ENCODE results near the gene DNAH1.

Gene DNAH1

DNA sequence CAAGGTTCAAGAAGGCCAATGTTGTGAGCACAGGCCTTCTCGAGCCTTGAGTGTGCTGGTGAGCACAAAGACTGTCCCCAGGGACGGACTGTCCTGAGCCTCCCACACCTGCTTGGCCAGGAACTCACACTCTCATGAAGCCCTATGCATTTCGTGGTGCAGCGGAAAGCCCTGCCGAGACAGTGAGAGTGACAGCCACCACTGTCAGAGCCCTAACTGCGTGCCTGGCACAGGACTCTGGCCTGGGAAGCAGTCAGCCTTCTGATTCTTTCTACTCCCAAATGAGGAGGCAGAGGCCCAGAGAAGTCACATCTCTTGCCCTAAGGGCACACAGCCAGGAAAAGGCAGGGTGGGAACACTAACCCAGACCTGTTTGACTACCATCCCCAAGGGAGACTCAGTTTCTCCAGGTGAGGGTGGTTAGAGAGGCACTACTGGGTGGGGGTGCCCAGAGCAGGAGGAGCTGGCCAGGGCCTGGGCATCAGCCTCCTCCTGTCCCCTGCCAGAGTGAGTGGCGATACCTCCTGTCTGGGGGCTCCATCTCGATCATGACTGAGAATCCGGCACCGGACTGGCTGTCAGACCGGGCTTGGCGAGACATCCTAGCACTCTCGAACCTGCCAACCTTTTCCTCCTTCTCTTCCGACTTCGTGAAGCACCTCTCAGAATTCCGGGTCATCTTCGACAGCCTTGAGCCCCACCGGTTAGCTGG is 78.0 kb downstream of the DNAH1 start:
- no peak for DNase-seq

DNA sequence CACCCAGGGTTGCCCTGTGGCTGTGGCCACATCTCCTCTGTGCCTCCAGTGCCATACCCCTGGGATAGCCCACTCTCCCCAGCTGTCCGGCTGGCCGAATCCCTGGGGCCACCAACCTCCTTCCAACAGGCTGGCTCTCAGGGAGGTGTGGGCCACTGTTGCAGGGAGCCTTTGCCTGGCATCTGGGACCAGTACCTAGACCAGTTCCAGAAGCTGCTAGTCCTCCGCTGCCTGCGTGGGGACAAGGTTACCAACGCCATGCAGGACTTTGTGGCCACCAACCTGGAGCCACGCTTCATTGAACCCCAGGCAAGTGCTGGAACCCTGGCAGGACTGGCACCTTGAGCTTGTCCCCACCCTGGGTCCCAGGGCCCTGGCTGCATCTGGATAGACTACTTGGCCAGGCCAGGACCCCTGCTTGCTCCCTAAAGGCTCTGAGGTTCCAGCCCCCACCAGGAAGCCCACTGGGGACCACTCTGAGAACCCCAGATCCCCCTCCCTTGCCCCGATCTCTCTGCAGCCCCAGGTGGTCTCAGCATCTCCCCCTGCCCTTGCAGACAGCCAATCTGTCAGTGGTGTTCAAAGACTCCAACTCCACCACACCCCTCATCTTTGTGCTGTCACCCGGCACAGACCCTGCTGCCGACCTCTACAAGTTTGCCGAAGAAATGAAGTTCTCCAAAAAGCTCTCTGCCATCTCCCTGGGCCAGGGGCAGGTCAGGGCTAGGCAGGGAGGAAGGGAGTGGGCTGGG is 78.8 kb downstream of the DNAH1 start:
- DNase-seq = no peak

DNA sequence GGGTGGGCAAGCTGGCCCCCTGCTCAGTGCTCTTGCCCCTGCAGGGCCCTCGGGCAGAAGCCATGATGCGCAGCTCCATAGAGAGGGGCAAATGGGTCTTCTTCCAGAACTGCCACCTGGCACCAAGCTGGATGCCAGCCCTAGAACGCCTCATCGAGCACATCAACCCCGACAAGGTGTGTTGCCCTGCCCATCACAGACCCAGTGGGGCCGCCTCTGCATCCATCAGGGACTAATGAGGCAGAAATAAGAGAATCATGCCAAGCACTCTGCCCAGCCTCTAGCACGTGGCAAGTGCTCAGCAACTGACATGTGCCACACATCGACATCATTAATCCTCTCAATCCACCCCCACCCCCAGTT is 79.4 kb downstream of the DNAH1 start:
- DNase-seq = no peak

- DNase-seq = no peak
Measured at GRCh38 chr3:52396011-52396906, 80.1 kb downstream of the DNAH1 start.

- no peak for DNase-seq
Measured at GRCh38 chr3:52396907-52397591, 80.9 kb downstream of the DNAH1 start.

DNA sequence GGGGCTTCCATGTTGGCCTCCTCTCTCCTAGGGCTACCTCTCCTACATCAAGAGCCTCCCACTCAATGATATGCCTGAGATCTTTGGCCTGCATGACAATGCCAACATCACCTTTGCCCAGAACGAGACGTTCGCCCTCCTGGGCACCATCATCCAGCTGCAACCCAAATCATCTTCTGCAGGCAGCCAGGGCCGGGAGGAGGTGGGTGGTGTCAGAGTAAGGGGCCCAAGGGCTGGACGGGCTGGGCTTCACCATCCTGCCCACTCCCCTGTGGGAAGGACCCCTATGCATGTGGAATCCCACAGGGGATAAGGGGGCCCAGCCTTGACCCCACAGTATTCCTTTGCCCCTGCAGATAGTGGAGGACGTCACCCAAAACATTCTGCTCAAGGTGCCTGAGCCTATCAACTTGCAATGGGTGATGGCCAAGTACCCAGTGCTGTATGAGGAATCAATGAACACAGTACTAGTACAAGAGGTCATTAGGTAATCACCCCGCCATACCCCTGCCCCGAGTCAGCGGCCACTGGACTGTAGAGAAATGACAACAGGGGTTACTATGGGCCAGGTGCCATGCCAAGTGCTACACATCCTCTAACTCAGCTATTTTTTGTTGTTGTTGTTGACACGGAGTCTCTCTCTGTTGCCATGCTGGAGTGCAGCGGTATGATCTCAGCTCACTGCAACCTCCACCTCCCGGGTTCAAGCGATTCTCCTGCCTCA is 81.7 kb downstream of the DNAH1 start:
- no peak for DNase-seq

DNA sequence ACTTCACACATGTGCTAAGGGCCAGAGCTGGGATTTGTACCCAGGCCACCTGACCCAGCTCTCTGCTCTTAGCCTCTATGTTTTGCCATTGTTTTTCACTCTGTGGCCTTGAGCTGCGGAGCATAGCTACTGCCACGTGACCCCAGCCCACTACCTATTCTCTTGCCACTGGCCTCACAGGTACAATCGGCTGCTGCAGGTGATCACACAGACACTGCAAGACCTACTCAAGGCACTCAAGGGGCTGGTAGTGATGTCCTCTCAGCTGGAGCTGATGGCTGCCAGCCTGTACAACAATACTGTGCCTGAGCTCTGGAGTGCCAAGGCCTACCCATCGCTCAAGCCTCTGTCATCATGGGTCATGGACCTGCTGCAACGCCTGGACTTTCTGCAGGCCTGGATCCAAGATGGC is 82.6 kb downstream of the DNAH1 start:
- no peak for DNase-seq

GRCh38 chr3:52399131-52399530 is 83.0 kb downstream of the DNAH1 start:
- no peak for DNase-seq

GRCh38 chr3:52399593-52399992 is 83.5 kb downstream of the DNAH1 start:
- no peak for DNase-seq

GRCh38 chr3:52400275-52400793 is 84.2 kb downstream of the DNAH1 start:
- DNase-seq = no peak

DNA sequence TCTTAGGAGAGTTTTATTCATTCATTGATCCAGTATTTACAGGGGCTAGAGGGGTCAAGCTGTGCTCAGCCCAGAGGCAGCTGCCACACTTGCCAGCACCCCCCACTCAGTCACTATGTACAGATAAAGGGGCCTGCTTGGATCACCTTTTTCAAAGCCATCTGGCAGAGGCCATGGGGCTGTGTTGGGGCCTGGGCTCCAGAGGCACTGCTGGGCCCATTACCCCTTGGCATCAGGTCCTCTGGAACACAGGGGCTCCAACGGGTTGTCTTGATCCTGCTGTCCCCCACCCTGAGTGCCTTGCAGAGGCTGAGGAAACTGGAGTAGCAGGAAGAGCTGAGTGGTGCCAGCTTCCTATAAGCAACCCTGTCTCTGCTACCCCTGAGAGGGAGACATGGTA is 84.9 kb downstream of the DNAH1 start:
- no peak for DNase-seq

GRCh38 chr3:52401551-52401950 is 85.4 kb downstream of the DNAH1 start:
- no peak for DNase-seq

DNA sequence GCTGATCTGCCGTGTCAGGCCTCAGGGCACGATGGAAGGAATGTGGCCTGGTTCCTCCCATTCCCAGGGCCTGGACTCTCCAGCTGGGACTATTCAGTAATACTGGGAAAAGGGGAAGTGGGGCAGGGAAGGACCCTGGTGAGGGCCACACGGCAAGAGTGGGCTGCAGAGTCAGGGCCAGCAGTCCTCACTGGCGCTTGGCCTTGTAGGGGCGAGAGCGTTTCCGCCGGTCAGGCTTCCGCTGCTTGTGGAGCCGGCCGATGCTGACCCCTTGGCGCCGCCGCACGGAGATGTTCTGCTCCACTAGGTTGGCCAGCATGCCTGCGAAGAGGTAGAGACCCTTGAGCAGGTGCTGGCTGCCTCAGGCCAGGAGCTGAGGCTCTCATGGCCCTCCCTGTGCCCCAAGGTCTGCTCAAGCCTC is 86.0 kb downstream of the DNAH1 start:
- DNase-seq = no peak

- no peak for DNase-seq
Measured at GRCh38 chr3:52402706-52403270, 86.7 kb downstream of the DNAH1 start.

GRCh38 chr3:52403271-52403841 is 87.2 kb downstream of the DNAH1 start:
- no peak for DNase-seq

GRCh38 chr3:52403955-52404354 is 87.8 kb downstream of the DNAH1 start:
- no peak for DNase-seq

DNA sequence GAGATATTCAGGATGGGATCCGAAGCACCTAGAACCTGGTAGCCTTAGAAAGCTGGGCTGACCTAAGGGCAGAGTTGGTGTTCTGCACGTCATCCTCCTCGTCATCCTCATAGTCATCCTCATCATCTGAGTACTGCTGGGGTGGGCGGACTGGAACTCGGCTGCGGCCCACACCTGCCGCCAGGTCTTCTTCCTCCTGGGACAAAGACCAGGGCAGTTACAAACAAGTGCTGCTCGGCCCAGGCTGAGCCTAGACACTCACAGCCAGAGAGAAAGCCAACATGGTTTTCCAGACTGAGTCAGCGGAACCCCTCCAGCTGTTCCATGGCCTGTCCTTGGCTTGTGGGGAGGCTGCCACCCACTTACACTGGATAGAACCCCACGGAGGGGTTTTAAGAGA is 88.3 kb downstream of the DNAH1 start:
- no peak for DNase-seq

DNA sequence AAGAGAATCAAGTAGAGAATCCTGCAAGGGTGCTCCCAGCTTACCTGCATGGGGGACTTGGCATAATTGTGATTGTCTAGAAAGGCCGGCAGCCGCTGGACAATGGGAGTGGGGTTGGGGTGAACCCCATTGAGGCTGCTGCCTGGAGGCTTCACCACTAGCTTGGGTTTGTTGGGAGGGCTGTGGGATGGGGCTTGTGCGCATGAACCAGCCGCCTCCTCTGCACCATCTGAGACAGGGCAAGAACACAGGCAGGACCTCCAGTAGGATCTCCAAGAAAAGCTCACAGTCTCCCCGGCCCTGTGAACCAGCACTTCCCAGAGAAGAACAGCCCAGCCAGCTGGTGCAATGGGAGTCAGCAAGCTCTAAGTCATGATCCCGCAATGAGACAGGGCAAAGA is 88.9 kb downstream of the DNAH1 start:
- no peak for DNase-seq

DNA sequence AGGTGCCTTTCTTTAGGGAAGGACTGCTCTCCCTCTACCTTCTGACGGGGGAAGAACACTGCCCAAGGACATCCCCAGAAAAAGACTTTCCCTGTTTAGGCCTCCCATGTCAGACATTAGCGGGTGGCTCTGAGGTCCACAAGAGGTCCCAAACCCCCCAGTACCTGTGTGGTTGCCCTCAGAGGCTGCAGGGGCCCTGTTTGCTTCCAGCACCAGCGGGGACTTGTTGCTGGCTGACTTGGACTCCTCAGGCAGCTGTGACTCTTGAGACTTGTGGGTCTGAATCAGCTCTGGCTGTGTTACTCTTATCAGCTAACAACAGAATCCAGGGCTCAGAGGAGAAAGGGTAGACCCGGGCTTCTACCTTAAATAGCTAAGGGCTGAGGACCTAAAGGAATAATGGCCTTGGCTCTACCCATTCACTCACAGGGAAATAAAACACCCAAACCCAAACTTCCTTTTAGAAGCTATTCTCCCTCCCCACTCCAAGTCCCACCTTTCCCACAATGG is 89.5 kb downstream of the DNAH1 start:
- no peak for DNase-seq

DNA sequence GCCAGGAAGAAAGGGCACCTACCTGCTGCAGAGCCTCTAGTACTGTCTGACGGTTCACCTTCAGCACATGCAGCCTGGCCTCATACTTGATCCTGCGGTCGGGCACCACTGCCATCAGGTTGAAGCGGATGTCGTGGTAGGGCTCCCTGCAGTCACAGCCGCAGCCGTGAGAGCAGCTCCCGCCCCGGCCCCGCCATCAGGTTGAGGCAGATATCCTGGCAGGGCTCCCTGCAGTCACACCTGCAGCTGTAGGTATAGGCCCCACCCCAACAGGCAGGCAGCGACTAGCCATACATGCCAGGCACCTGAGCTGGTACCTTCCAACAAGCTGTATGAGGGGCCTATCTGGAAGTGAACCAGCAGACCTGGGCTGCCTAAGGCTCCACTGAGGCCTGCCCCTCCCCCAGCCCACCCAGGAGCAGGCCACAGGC is 90.1 kb downstream of the DNAH1 start:
- DNase-seq = no peak

All from CD4-positive, alpha-beta T cell treated with Interferon gamma for 1 hour (primary cell).